K562 (cell line): ENCODE measurements around the gene FTL. TPM values are rescaled to one million over a fixed set of nuclear protein-coding genes. Genes with fewer than 3 reads are reported as not detected.

Source experiments
- ASH1L ChIP-seq: fragments of 450-650 bp; IDR thresholded peaks from 2 replicates; pipeline ENCODE4 v1.6.1; 2018; ENCODE audit warnings: borderline replicate concordance, mild to moderate bottlenecking, low read depth; ENCODE audit not compliant: partially characterized antibody
- ATF7 ChIP-seq: fragments of 450-650 bp; IDR thresholded peaks from 2 replicates; pipeline ENCODE4 v1.7.1; 2014; ENCODE audit warnings: mild to moderate bottlenecking, moderate library complexity
- BACH1 ChIP-seq: fragments of 200-800 bp; sonication (Bioruptor generic); IDR thresholded peaks from 2 replicates; pipeline ENCODE4 v1.6.1; 2016; ENCODE audit warnings: missing genetic modification characterization, missing compliant biosample characterization
- GATAD2B ChIP-seq: fragments of 450-650 bp; IDR thresholded peaks from 2 replicates; pipeline ENCODE4 v1.6.1; 2017; ENCODE audit warnings: mild to moderate bottlenecking, borderline replicate concordance
- JUND ChIP-seq, 2 experiments: IDR thresholded peaks; 2 replicates in 1 of 2; 3 replicates in 1 of 2; pipeline ENCODE4 v1.6.1; 2011; ENCODE audit warnings: borderline replicate concordance in 2 of 2, low read depth in 2 of 2, low read length in 2 of 2, improper control_type of control experiment in 1 of 2, missing biosample characterization in 1 of 2, missing genetic modification characterization in 1 of 2, missing genetic modification reagents in 1 of 2
- MTA2 ChIP-seq: fragments of 450-650 bp; IDR thresholded peaks from 2 replicates; pipeline ENCODE4 v1.6.1; 2016; ENCODE audit warnings: low read depth
- MYC ChIP-seq, 2 experiments: fragments of 250-450 bp in 1 of 2; sonication (Bioruptor Pico) in 1 of 2; IDR thresholded peaks; 2 replicates each; pipeline versions ENCODE4 v1.5.1 to v1.6.1; 2012 to 2021; ENCODE audit warnings: low read depth in 2 of 2, borderline replicate concordance in 1 of 2, improper control_type of control experiment in 1 of 2, low read length in 1 of 2, mild to moderate bottlenecking in 1 of 2, moderate library complexity in 1 of 2
- NCOA6 ChIP-seq: fragments of 450-650 bp; IDR thresholded peaks from 2 replicates; pipeline ENCODE4 v1.6.1; 2017; ENCODE audit warnings: mild to moderate bottlenecking
- PKNOX1 ChIP-seq: fragments of 450-650 bp; IDR thresholded peaks from 2 replicates; pipeline ENCODE4 v1.6.1; 2016
- RB1 ChIP-seq: fragments of 450-650 bp; IDR thresholded peaks from 2 replicates; pipeline ENCODE4 v1.6.1; 2017; ENCODE audit warnings: low read depth, mild to moderate bottlenecking
- THAP12 ChIP-seq: fragments of 250-450 bp; sonication (Bioruptor Pico); IDR thresholded peaks from 2 replicates; pipeline ENCODE4 v1.9.0; 2021; ENCODE audit warnings: mild to moderate bottlenecking, inconsistent platforms
- ZBTB1 ChIP-seq: sonication (generic); formaldehyde crosslinking; IDR thresholded peaks from 2 replicates; pipeline ENCODE4 v1.8.1; 2023; ENCODE audit warnings: missing genetic modification reagents, low read depth, mild to moderate bottlenecking, borderline replicate concordance
- ZBTB11 ChIP-seq, 3 experiments: fragments of 200-800 bp in 1 of 3; fragments of 250-450 bp in 1 of 3; fragments of 450-650 bp in 1 of 3; sonication (Bioruptor Pico) in 1 of 3; sonication (Bioruptor generic) in 1 of 3; formaldehyde crosslinking in 1 of 3; IDR thresholded peaks; 2 replicates each; pipeline versions ENCODE4 v1.6.1 to v1.8.0; 2016 to 2022; ENCODE audit warnings: mild to moderate bottlenecking in 2 of 3, missing genetic modification characterization in 2 of 3, missing compliant biosample characterization in 1 of 3, moderate library complexity in 1 of 3
- ZBTB9 ChIP-seq: fragments of 450-650 bp; formaldehyde crosslinking; IDR thresholded peaks from 2 replicates; pipeline ENCODE4 v1.4.0; 2020; ENCODE audit warnings: mild to moderate bottlenecking, moderate library complexity
- ZNF12 ChIP-seq: sonication (generic); formaldehyde crosslinking; IDR thresholded peaks from 2 replicates; pipeline ENCODE4 v1.4.0; 2020; ENCODE audit warnings: mild to moderate bottlenecking, missing genetic modification reagents
- ZNF644 ChIP-seq: fragments of 200-800 bp; sonication (Bioruptor generic); IDR thresholded peaks from 2 replicates; pipeline ENCODE4 v1.6.1; 2016; ENCODE audit warnings: low read depth, missing genetic modification characterization, missing compliant biosample characterization
- ZNF77 ChIP-seq: fragments of 250-450 bp; sonication (Bioruptor Pico); IDR thresholded peaks from 2 replicates; pipeline ENCODE4 v1.5.0; 2020
- polyA plus RNA-seq, 8 experiments: library from polyadenylated mRNA; depleted of rRNA in 4 of 8; stranded (reverse) in 5 of 8; unstranded in 3 of 8; fragments of >200 nt; fragmentation: Nextera tagmentation in 2 of 8; fragmentation: Illumina TruSeq in 1 of 8; extraction: Ambion mirVana in 2 of 8; extraction: Trizol in 1 of 8; gene quantifications; 2 replicates each; pipeline versions ENCODE4 v1.2.1 to v1.2.3, GENCODE V29; 2011 to 2014; ENCODE audit warnings: inconsistent platforms in 1 of 8, missing spikeins in 1 of 8
- total RNA-seq, 7 experiments: library from RNA; depleted of rRNA in 6 of 7; stranded (reverse); fragments of >200 nt in 6 of 7; fragmentation: Illumina TruSeq in 2 of 7; extraction: Trizol in 2 of 7; gene quantifications; 2 replicates each; pipeline versions ENCODE4 v1.2.1 to v1.2.3, GENCODE V29; 2011 to 2021; ENCODE audit warnings: low replicate concordance in 1 of 7

FTL gene
- total and polyA plus RNA-seq, 9 of the 15 experiments (the other 6 are each of a cell fraction or from before 2014, with no cell fraction given), result 1,231 to 27,415 (median 3,965) TPM

- TF ChIP-seq MYC (IDR thresholded peaks at IDR 0.05; ENCODE audit: low read depth, low read length) (peak; percentile 92), MYC (CRISPR knock-in tag; IDR thresholded peaks at IDR 0.05; ENCODE audit: borderline replicate concordance, low read depth) (0 out of 2 replicates have a peak, but pooled peaks have one; percentile 60), ATF7 (peak; percentile 90), GATAD2B (peak; percentile 75; the same call in 1 of the 2 replicates), JUND (IDR thresholded peaks at IDR 0.05; ENCODE audit: borderline replicate concordance, low read depth, low read length) (peak; percentile 67; the same call in 1 of the 2 replicates), JUND (tag; IDR thresholded peaks at IDR 0.05; ENCODE audit: borderline replicate concordance, low read depth, low read length) (peak; percentile 53; the same call in 1 of the 3 replicates), ZNF644 (tag) (peak; percentile 85; the same call in 1 of the 2 replicates), ZBTB11 (CRISPR knock-in tag; IDR thresholded peaks at IDR 0.05) (peak in 1 of 3 experiments; percentile 26; a peak in 1 of 6 replicates), MTA2 (no peak), ZBTB1 (CRISPR knock-in tag) (peak; percentile 53; the same call in 1 of the 2 replicates), ASH1L (no peak), PKNOX1 (peak; percentile 53), ZNF77 (no peak), RB1 (peak; percentile 95), ZNF12 (CRISPR knock-in tag) (no peak), THAP12 (CRISPR knock-in tag) (0 out of 2 replicates have a peak, but pooled peaks have one; percentile 1), ZBTB9 (0 out of 2 replicates have a peak, but pooled peaks have one; percentile 2), NCOA6 (peak; percentile 92), BACH1 (tag) (no peak)
Observed at GRCh38 chr19:48954595-48955307, 10.4 kb upstream of the FTL start, which contains the start of gene BAX (continued).
